OCI-LY3 (cell line): ENCODE data around the gene C12orf75.
"Not testable (repeated sequence)": the region's sequence is repeated elsewhere in the genome, so short reads cannot be mapped to it uniquely, and the experiment has no call there.

Experiments
- H2AFZ ChIP-seq: fragments of 200-600, 300-600 bp; shearing (Covaris generic); 2 replicates; pipeline ENCODE4 v1.6.0; 2014; ENCODE audit warnings: antibody characterized with exemption, low read depth, low read length
- H3K27ac ChIP-seq: fragments of 200-600, 300-600 bp; sonication (generic); 2 replicates; pipeline ENCODE4 v1.5.1; 2014; ENCODE audit warnings: mild to moderate bottlenecking, low read length, moderate library complexity, mixed read lengths
- H3K27me3 ChIP-seq: fragments of 200-600, 300-600 bp; sonication (generic); 2 replicates; pipeline ENCODE4 v1.6.1; 2014; ENCODE audit warnings: low read depth, low read length, mixed read lengths
- H3K36me3 ChIP-seq: fragments of 200-600, 300-600 bp; sonication (generic); replicated peaks from 2 replicates; pipeline ENCODE3; 2014; ENCODE audit warnings: low read depth, low read length, mixed read lengths
- H3K4me1 ChIP-seq: fragments of 300-600, 200-600 bp; sonication (generic); 2 replicates; pipeline ENCODE4 v1.6.1; 2014; ENCODE audit warnings: low read length, mixed read lengths
- H3K4me2 ChIP-seq: fragments of 200-600, 300-600 bp; sonication (generic); 2 replicates; pipeline ENCODE4 v1.6.1; 2014; ENCODE audit warnings: low read length, mixed read lengths
- H3K4me3 ChIP-seq: fragments of 300-600, 200-600 bp; sonication (generic); 2 replicates; pipeline ENCODE4 v1.5.1; 2014; ENCODE audit warnings: antibody characterized with exemption, mild to moderate bottlenecking, low read length, moderate library complexity
- H3K79me2 ChIP-seq: fragments of 300-600, 200-600 bp; shearing (Covaris generic); 2 replicates; pipeline ENCODE4 v1.6.1; 2014; ENCODE audit warnings: mild to moderate bottlenecking, low read length, mixed read lengths
- H3K9ac ChIP-seq: fragments of 300-600, 200-600 bp; shearing (Covaris generic); 2 replicates; pipeline ENCODE4 v1.6.0; 2014; ENCODE audit warnings: mild to moderate bottlenecking, low read length, moderate library complexity
- H3K9me3 ChIP-seq: fragments of 200-600, 300-600 bp; shearing (Covaris generic); 2 replicates; pipeline ENCODE4 v1.6.1; 2014; ENCODE audit warnings: low read length, mixed read lengths; ENCODE audit not compliant: insufficient read depth
- H4K20me1 ChIP-seq: fragments of 200-600, 300-600 bp; sonication (generic); 2 replicates; pipeline ENCODE4 v1.6.1; 2016; ENCODE audit warnings: low read length, mixed read lengths; ENCODE audit not compliant: insufficient read depth
- EZH2phosphoT487 ChIP-seq: fragments of 200-600 bp; shearing (Covaris generic); IDR thresholded peaks from 2 replicates; pipeline ENCODE4 v1.6.1; 2018; ENCODE audit warnings: antibody characterized with exemption, mixed run types, low read depth
- TF ChIP-seq, protein P1 (sequence below): fragments of 200-600, 300-600 bp; sonication (generic); IDR thresholded peaks from 2 replicates; pipeline ENCODE4 v1.5.1; 2014; ENCODE audit warnings: antibody characterized with exemption, low read length, low read depth

Gene C12orf75

DNA sequence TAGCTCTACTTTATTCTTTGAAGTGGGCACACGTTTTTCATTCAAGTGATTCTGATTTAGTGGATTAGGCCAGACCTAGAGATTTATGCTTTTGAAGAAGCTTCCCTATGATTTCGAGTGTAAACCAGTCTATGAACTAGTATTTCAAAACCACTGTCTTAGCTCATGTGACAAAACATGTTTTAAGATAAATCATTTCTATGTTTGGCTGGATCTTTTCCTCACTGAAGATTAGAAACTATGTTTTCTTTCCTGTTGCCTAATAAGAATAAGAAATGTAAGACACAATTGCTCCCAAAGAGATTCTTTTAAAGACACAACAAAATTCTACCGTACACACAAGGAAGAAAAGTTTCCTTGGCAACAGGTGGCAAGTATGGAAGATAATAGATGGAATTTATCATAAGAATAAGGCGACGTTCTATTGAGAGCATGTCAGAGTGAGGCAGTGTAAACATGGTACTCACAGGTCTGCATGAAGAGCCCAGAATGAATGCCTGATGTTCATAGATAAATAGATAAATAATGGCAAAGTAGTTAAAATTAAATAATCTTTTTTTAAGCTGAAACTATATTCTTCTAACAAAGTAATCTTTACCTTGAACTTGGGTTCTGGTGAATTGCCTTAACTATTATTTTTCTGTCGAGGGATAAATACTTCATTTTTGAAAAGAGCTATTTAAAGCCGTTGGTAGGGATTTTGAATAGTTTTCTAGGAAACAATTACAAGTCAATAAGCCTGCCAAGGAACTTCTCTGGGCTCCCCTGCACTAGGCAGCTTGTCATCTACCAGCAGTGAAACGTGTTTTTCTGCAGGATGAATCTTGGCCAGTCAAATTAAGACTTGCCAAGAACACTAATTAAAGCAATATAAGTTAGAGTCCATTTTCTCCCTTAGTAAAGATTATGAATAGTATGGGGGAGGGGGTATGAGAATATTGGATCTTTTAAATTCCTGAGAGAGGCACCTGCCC is 34.1 kb upstream of the C12orf75 start:
- TF ChIP-seq, protein P1, sequence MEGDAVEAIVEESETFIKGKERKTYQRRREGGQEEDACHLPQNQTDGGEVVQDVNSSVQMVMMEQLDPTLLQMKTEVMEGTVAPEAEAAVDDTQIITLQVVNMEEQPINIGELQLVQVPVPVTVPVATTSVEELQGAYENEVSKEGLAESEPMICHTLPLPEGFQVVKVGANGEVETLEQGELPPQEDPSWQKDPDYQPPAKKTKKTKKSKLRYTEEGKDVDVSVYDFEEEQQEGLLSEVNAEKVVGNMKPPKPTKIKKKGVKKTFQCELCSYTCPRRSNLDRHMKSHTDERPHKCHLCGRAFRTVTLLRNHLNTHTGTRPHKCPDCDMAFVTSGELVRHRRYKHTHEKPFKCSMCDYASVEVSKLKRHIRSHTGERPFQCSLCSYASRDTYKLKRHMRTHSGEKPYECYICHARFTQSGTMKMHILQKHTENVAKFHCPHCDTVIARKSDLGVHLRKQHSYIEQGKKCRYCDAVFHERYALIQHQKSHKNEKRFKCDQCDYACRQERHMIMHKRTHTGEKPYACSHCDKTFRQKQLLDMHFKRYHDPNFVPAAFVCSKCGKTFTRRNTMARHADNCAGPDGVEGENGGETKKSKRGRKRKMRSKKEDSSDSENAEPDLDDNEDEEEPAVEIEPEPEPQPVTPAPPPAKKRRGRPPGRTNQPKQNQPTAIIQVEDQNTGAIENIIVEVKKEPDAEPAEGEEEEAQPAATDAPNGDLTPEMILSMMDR, result no peak
- no peak for TF ChIP-seq EZH2phosphoT487
- Histone ChIP-seq H3K27ac (no peak overlapping the region), H3K79me2 (no peaks in the 10 kb centered on the region), H3K4me2 (no peak overlapping the region), H3K9me3 (no peaks in the 10 kb centered on the region), H3K4me3 (no peak overlapping the region), H3K9ac (no peak overlapping the region), H2AFZ (no peak overlapping the region), H3K4me1 (no peaks in the 10 kb centered on the region), H3K27me3 (0 out of 2 replicates have a peak, but pooled peaks cover 8% of the 10 kb centered on the region), H4K20me1 (no peaks in the 10 kb centered on the region), H3K36me3 (no peaks in the 10 kb centered on the region)

DNA sequence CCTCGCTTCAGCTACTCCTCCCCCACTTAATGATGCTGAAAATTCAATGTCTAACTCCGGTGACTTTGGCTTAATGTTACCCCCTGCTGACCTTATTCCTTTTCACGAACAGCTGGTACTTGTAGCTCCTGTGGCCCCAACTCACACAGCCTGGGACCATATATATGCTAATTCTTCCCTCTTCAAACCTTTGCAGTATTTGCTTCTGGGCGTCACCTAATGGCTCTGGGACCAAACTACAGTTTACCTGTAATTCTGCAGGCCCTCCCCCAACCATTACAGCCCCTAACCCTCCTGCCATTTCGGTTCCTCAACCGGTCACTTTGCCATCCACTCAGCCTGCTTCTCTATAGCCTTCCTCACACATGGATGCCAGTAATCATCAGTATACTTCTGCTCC is 29.6 kb upstream of the C12orf75 start:
- Histone ChIP-seq H3K27me3 (no peaks in the 10 kb centered on the region), H3K36me3 (no peaks in the 10 kb centered on the region), H3K4me1 (no peaks in the 10 kb centered on the region), H3K9ac (no peak overlapping the region), H2AFZ (no peak overlapping the region), H3K27ac (no peak overlapping the region), H3K4me3 (no peak overlapping the region), H3K79me2 (no peaks in the 10 kb centered on the region), H3K9me3 (no peaks in the 10 kb centered on the region), H4K20me1 (no peaks in the 10 kb centered on the region), H3K4me2 (no peak overlapping the region)
- no peak for TF ChIP-seq EZH2phosphoT487
- TF ChIP-seq, protein P1, result no peak

DNA sequence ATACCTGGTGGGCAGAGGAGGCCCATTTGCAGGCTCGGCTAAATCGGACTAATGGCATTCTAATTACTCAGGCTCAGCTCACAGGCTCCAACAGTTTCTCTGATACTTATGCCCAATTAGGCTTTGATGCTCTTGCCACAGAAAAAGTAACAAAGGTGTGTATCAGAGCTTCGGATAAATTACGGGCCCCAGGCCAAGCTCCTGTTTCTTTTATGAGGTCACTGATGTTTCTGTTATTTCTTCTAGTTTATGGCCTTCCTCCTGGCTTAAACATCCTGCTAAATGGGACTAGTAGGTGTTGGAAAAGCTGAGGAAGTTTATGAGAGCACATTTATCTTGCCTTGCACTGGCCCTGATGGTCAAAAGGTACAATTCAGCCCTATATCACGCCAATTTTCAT is 28.8 kb upstream of the C12orf75 start:
- no peaks in the 10 kb centered on the region for H3K79me2 ChIP-seq
- TF ChIP-seq, protein P1, result no peak
- no peak for TF ChIP-seq EZH2phosphoT487

DNA sequence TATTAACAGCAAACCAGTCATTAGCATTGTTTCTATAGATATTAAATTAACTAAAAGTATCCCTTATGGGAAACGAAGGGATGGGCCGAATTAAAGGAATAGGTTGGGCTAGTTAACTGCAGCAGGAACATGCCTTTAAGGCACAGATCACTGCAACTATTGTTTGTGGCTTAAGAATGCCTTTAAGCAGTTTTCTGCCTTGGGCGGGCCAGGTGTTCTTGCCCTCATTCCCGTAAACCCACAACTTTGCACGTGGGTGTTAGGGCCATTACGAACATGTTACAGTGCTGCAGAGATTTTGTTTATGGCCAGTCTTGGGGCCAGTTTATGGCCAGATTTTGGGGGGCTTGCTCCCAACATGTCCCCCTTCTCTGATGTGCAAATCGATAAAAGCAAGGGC is 27.5 kb upstream of the C12orf75 start:
- not testable (repeated sequence) for H3K9me3 ChIP-seq, H2AFZ ChIP-seq, H3K4me2 ChIP-seq, H3K4me3 ChIP-seq, H3K27ac ChIP-seq, H4K20me1 ChIP-seq, H3K36me3 ChIP-seq, H3K9ac ChIP-seq, H3K27me3 ChIP-seq, H3K79me2 ChIP-seq, H3K4me1 ChIP-seq

More for the DNA sequence above, 28.8 kb upstream of the C12orf75 start:
- Histone ChIP-seq H3K4me2 (no peak overlapping the region), H3K9ac (no peak overlapping the region), H2AFZ (no peak overlapping the region), H4K20me1 (no peaks in the 10 kb centered on the region), H3K36me3 (no peaks in the 10 kb centered on the region), H3K4me3 (no peak overlapping the region), H3K9me3 (no peaks in the 10 kb centered on the region), H3K4me1 (no peaks in the 10 kb centered on the region), H3K27ac (no peak overlapping the region), H3K27me3 (no peaks in the 10 kb centered on the region)

DNA sequence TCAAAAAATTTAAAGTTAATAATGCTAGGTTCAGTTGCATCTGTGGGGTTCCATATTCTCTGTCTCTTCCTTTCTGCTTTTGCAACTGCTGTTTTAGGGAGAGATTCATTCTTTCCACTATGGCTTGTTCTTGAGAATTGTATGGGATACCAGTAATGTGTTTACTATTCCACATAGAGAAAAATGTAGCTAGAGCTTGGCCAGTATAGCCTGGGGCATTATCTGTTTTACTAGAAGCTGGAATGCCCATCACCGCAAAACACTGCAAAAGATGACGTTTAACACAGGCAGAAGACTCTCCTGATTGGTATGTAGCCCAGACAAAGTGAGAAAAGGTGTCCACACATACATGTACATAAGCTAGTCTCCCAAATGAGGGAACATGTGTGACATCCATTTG is 25.9 kb upstream of the C12orf75 start:
- H3K9me3 ChIP-seq, H4K20me1 ChIP-seq, H3K27me3 ChIP-seq, H3K9ac ChIP-seq, H3K27ac ChIP-seq, H3K4me3 ChIP-seq, H3K36me3 ChIP-seq, H2AFZ ChIP-seq, H3K79me2 ChIP-seq, H3K4me2 ChIP-seq, H3K4me1 ChIP-seq: not testable (repeated sequence)

DNA sequence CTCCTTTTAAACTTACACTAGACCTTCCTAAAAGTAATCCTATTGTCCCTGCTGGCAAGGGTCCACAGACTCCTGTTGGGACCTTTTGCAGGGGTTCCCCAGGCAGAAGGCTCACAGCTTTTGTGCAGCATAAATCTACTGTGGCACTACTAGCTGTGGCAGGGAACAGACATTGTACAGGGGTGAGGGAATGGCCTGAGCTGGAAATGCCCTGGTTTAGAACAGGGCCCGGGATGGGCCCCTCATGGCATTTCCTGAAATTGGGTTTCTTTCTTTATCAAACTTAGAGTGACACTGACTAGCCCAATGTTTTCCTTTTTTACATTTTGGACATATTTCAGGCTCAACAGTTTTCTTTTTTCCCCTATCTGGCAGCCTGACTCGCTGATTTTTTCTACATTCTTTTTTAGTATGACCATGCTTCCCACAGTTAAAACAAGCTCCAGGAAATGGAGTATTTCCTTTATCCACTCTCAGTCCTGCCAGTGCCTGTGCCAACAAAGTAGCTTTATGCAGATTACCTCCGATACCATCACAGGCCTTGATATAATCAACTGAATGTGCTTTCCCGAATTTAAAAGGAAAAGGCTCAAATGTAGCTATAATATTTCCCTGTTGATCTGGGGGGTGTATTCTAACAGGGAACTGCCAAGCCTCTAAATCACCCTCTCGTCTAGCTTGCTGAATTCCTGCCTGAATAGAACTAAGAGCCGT is 22.7 kb upstream of the C12orf75 start:
- H4K20me1 ChIP-seq, H3K27ac ChIP-seq, H3K36me3 ChIP-seq, H2AFZ ChIP-seq, H3K9ac ChIP-seq, H3K4me2 ChIP-seq, H3K4me1 ChIP-seq, H3K4me3 ChIP-seq, H3K27me3 ChIP-seq, H3K79me2 ChIP-seq, H3K9me3 ChIP-seq: not testable (repeated sequence)

GRCh38 chr12:105308839-105309238 is 21.7 kb upstream of the C12orf75 start:
- not testable (repeated sequence) for H3K36me3 ChIP-seq, H3K27ac ChIP-seq, H3K27me3 ChIP-seq, H3K79me2 ChIP-seq, H4K20me1 ChIP-seq, H3K4me2 ChIP-seq, H3K4me1 ChIP-seq, H3K9me3 ChIP-seq, H3K9ac ChIP-seq, H3K4me3 ChIP-seq, H2AFZ ChIP-seq
